ENCODE results near the gene HOXB3. TPM values are rescaled to one million over a fixed set of nuclear protein-coding genes. Genes with fewer than 3 reads are reported as not detected.

HOXB3 gene
- total and polyA plus RNA-seq, 2 of the 4 experiments (the other 2 are of a cell fraction) = 6.3 to 59.6 TPM

- Histone ChIP-seq H4K5ac (ENCODE audit: low read depth, low read length) (peak overlapping the region; percentile 79), H3K14ac (replicated peaks; ENCODE audit: low read depth, low read length) (peak overlapping the region; percentile 98), H3K27me3 (ENCODE audit: control insufficient read depth, insufficient read depth, low read length) (no peaks in the 10 kb centered on the region), H3K4ac (ENCODE audit: low read depth, low read length) (peak overlapping the region; percentile 97), H3K9me1 (ENCODE audit: insufficient read depth, low read length) (peaks cover 13% of the 10 kb centered on the region), H3K18ac (ENCODE audit: low read depth, low read length) (peak overlapping the region; percentile 73), H2AFZ (replicated peaks; ENCODE audit: low read length, poor library complexity) (peak overlapping the region; percentile 15), H3K9ac (ENCODE audit: low read depth, low read length) (peak overlapping the region; percentile 96), H2BK15ac (ENCODE audit: low read depth, low read length) (peak overlapping the region; percentile 75), H2BK120ac (ENCODE audit: low read depth, low read length) (peak overlapping the region; percentile 78), H3K56ac (ENCODE audit: extremely low read depth, insufficient read depth, low read length) (peak overlapping the region; percentile 96), H2AK5ac (ENCODE audit: low read depth, low read length) (peak overlapping the region; percentile 82), H3K4me2 (ENCODE audit: low read depth, low read length) (peak overlapping the region; percentile 83), H3K9me3 (ENCODE audit: control insufficient read depth, insufficient read depth, low read length) (no peaks in the 10 kb centered on the region), H3K4me1 (ENCODE audit: control insufficient read depth, insufficient read depth, low read length) (peaks cover 41% of the 10 kb centered on the region), H3K23ac (ENCODE audit: low read depth, low read length) (peak overlapping the region; percentile 100), H2AK9ac (replicated peaks; ENCODE audit: low read depth, low read length, poor library complexity) (peak overlapping the region; percentile 84), H4K91ac (ENCODE audit: insufficient read depth, low read depth, low read length) (peak overlapping the region; percentile 95), H3K36me3 (ENCODE audit: control insufficient read depth, insufficient read depth, low read length) (peaks cover 56% of the 10 kb centered on the region), H4K8ac (ENCODE audit: low read depth in 2 of 2, low read length in 2 of 2) (peak overlapping the region; percentile 77 to 97), H3K4me3 (ENCODE audit: insufficient read depth, low read depth, low read length) (peak overlapping the region; percentile 45), H3K27ac (ENCODE audit: insufficient read depth, low read length) (peak overlapping the region; percentile 99), H4K20me1 (ENCODE audit: insufficient read depth, low read length) (peaks cover 12% of the 10 kb centered on the region), H3K79me1 (ENCODE audit: low read depth in 1 of 2, low read length in 2 of 2) (peaks cover 0 to 7% of the 10 kb centered on the region in 2 experiments; a peak in 1 of 4 replicates), H2BK20ac (ENCODE audit: low read depth, low read length) (peak overlapping the region; percentile 90), H2BK5ac (ENCODE audit: low read depth, low read length, poor library complexity, severe bottlenecking) (peak overlapping the region; percentile 99)
- intact Hi-C loops (cut with micrococcal nuclease) = loop anchor here (2.0 kb wide), 1 partner anchor 22 kb away; the partner anchor contains the start of gene HOXB5
- no peak for TF ChIP-seq ELK1 (IDR thresholded peaks at IDR 0.05; ENCODE audit: borderline replicate concordance, low read depth, low read length)
- TF ChIP-seq SMC3 (IDR thresholded peaks at IDR 0.05; ENCODE audit: low read depth, low read length) = no peak
- no peak for TF ChIP-seq NFE2L2 (IDR thresholded peaks at IDR 0.05; ENCODE audit: low read depth, low read length)
- TF ChIP-seq CTCF (conservative IDR thresholded peaks at IDR 0.05; ENCODE audit: low read depth, low read length) = no peak
- TF ChIP-seq BHLHE40 (IDR thresholded peaks at IDR 0.05; ENCODE audit: low read depth, low read length) = no peak
- TF ChIP-seq RCOR1 (IDR thresholded peaks at IDR 0.05; ENCODE audit: insufficient replicate concordance, low read length) = no peak
- DNase-seq = peak; percentile 71
- 0% methylated on average over 12 of the region's 26 CpGs; no CpG with 5 or more reads in 1 of the 2 experiments for WGBS, 2 experiments (ENCODE audit: extremely low coverage in 2 of 2, insufficient read length in 1 of 2)
- POLR2A ChIA-PET (ENCODE audit: unreplicated experiment) = interaction anchor here (0.9 to 1.3 kb wide), 3 partner anchors 12 to 19 kb away, joined by 3 to 6 read pairs (median 3); no protein-coding TSS in a partner anchor
- no TSS peak for BruUV-seq (replicated peaks)
- in situ Hi-C loops (cut with MboI; ENCODE audit: low sequenced_read_pairs) = no loop called here
- ATAC-seq (ENCODE audit: low read depth) = no peak
- dilution Hi-C loops (cut with HindIII; ENCODE audit: low sequenced_read_pairs, unreplicated experiment) = no loop called here
- CTCF ChIA-PET = no interaction called here
These were observed 18.8 kb downstream of the HOXB3 start for GRCh38 chr17:48571024-48571818.
